ENCODE measurements around the gene WASF3. TPM values are rescaled to one million over a fixed set of nuclear protein-coding genes. Genes with fewer than 3 reads are reported as not detected.

Gene WASF3
- total and polyA plus RNA-seq, 2 experiments from 2014 or later = 9.9 to 20.7 TPM

DNA sequence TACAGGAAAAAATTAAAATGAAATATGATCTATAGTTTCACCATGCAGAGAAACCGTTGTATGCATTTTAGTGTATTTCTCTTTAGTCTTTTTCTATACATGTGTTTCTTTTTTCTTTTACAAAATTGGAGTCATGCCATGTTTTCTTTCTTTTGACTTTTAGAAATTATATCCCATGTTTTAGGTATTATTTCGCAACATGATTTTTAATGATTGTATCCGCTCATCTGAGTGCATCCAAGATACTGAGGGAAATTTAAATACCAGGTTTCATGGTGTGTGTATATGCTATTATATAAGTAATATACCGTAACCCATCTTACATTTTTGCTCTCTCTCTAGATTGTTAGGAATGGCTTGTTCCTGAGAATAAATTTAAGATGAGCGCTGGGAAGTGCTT is 120.8 kb downstream of the WASF3 start:
- H3K79me2 ChIP-seq (replicated peaks; ENCODE audit: insufficient read depth) = no peaks in the 10 kb centered on the region
- DNase-seq (ENCODE audit: low spot score) (no peak), ATAC-seq (no peak)
- no peaks in the 10 kb centered on the region for H4K20me1 ChIP-seq (replicated peaks; ENCODE audit: insufficient read depth)
- no peaks in the 10 kb centered on the region for H3F3A ChIP-seq (replicated peaks; ENCODE audit: low read depth)
- H3K9me3 Mint-ChIP-seq = no peaks in the 10 kb centered on the region
- no peak for TF ChIP-seq ZNF331 (CRISPR knock-in tag; IDR thresholded peaks at IDR 0.05; ENCODE audit: low read depth)
- TF ChIP-seq, protein P1, sequence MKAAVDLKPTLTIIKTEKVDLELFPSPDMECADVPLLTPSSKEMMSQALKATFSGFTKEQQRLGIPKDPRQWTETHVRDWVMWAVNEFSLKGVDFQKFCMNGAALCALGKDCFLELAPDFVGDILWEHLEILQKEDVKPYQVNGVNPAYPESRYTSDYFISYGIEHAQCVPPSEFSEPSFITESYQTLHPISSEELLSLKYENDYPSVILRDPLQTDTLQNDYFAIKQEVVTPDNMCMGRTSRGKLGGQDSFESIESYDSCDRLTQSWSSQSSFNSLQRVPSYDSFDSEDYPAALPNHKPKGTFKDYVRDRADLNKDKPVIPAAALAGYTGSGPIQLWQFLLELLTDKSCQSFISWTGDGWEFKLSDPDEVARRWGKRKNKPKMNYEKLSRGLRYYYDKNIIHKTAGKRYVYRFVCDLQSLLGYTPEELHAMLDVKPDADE (IDR thresholded peaks at IDR 0.05) = no peak
- TF ChIP-seq JUNB (IDR thresholded peaks at IDR 0.05; ENCODE audit: unreplicated experiment) = no peak
- TF ChIP-seq, protein P2, sequence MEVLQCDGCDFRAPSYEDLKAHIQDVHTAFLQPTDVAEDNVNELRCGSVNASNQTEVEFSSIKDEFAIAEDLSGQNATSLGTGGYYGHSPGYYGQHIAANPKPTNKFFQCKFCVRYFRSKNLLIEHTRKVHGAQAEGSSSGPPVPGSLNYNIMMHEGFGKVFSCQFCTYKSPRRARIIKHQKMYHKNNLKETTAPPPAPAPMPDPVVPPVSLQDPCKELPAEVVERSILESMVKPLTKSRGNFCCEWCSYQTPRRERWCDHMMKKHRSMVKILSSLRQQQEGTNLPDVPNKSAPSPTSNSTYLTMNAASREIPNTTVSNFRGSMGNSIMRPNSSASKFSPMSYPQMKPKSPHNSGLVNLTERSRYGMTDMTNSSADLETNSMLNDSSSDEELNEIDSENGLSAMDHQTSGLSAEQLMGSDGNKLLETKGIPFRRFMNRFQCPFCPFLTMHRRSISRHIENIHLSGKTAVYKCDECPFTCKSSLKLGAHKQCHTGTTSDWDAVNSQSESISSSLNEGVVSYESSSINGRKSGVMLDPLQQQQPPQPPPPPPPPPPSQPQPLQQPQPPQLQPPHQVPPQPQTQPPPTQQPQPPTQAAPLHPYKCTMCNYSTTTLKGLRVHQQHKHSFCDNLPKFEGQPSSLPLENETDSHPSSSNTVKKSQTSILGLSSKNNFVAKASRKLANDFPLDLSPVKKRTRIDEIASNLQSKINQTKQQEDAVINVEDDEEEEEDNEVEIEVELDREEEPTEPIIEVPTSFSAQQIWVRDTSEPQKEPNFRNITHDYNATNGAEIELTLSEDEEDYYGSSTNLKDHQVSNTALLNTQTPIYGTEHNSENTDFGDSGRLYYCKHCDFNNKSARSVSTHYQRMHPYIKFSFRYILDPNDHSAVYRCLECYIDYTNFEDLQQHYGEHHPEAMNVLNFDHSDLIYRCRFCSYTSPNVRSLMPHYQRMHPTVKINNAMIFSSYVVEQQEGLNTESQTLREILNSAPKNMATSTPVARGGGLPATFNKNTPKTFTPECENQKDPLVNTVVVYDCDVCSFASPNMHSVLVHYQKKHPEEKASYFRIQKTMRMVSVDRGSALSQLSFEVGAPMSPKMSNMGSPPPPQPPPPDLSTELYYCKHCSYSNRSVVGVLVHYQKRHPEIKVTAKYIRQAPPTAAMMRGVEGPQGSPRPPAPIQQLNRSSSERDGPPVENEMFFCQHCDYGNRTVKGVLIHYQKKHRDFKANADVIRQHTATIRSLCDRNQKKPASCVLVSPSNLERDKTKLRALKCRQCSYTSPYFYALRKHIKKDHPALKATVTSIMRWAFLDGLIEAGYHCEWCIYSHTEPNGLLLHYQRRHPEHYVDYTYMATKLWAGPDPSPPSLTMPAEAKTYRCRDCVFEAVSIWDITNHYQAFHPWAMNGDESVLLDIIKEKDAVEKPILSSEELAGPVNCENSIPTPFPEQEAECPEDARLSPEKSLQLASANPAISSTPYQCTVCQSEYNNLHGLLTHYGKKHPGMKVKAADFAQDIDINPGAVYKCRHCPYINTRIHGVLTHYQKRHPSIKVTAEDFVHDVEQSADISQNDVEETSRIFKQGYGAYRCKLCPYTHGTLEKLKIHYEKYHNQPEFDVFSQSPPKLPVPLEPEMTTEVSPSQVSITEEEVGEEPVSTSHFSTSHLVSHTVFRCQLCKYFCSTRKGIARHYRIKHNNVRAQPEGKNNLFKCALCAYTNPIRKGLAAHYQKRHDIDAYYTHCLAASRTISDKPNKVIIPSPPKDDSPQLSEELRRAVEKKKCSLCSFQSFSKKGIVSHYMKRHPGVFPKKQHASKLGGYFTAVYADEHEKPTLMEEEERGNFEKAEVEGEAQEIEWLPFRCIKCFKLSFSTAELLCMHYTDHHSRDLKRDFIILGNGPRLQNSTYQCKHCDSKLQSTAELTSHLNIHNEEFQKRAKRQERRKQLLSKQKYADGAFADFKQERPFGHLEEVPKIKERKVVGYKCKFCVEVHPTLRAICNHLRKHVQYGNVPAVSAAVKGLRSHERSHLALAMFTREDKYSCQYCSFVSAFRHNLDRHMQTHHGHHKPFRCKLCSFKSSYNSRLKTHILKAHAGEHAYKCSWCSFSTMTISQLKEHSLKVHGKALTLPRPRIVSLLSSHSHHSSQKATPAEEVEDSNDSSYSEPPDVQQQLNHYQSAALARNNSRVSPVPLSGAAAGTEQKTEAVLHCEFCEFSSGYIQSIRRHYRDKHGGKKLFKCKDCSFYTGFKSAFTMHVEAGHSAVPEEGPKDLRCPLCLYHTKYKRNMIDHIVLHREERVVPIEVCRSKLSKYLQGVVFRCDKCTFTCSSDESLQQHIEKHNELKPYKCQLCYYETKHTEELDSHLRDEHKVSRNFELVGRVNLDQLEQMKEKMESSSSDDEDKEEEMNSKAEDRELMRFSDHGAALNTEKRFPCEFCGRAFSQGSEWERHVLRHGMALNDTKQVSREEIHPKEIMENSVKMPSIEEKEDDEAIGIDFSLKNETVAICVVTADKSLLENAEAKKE (CRISPR knock-in tag; IDR thresholded peaks at IDR 0.05) = no peak
- no peak for TF ChIP-seq STAT1 (IDR thresholded peaks at IDR 0.05; ENCODE audit: unreplicated experiment)
- TF ChIP-seq, protein P3, sequence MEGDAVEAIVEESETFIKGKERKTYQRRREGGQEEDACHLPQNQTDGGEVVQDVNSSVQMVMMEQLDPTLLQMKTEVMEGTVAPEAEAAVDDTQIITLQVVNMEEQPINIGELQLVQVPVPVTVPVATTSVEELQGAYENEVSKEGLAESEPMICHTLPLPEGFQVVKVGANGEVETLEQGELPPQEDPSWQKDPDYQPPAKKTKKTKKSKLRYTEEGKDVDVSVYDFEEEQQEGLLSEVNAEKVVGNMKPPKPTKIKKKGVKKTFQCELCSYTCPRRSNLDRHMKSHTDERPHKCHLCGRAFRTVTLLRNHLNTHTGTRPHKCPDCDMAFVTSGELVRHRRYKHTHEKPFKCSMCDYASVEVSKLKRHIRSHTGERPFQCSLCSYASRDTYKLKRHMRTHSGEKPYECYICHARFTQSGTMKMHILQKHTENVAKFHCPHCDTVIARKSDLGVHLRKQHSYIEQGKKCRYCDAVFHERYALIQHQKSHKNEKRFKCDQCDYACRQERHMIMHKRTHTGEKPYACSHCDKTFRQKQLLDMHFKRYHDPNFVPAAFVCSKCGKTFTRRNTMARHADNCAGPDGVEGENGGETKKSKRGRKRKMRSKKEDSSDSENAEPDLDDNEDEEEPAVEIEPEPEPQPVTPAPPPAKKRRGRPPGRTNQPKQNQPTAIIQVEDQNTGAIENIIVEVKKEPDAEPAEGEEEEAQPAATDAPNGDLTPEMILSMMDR (conservative IDR thresholded peaks at IDR 0.05; ENCODE audit: low read depth in 2 of 2) = no peak
- TF ChIP-seq NANOG (IDR thresholded peaks at IDR 0.05; ENCODE audit: borderline replicate concordance) = no peak
- no peak for TF ChIP-seq EZH2 (IDR thresholded peaks at IDR 0.05; ENCODE audit: low read depth, unreplicated experiment)
- no peak for TF ChIP-seq CREB1 (CRISPR knock-in tag; IDR thresholded peaks at IDR 0.05; ENCODE audit: low read depth)
- no peak for TF ChIP-seq ZNF114 (CRISPR knock-in tag; IDR thresholded peaks at IDR 0.05)
- TF ChIP-seq, protein P4, sequence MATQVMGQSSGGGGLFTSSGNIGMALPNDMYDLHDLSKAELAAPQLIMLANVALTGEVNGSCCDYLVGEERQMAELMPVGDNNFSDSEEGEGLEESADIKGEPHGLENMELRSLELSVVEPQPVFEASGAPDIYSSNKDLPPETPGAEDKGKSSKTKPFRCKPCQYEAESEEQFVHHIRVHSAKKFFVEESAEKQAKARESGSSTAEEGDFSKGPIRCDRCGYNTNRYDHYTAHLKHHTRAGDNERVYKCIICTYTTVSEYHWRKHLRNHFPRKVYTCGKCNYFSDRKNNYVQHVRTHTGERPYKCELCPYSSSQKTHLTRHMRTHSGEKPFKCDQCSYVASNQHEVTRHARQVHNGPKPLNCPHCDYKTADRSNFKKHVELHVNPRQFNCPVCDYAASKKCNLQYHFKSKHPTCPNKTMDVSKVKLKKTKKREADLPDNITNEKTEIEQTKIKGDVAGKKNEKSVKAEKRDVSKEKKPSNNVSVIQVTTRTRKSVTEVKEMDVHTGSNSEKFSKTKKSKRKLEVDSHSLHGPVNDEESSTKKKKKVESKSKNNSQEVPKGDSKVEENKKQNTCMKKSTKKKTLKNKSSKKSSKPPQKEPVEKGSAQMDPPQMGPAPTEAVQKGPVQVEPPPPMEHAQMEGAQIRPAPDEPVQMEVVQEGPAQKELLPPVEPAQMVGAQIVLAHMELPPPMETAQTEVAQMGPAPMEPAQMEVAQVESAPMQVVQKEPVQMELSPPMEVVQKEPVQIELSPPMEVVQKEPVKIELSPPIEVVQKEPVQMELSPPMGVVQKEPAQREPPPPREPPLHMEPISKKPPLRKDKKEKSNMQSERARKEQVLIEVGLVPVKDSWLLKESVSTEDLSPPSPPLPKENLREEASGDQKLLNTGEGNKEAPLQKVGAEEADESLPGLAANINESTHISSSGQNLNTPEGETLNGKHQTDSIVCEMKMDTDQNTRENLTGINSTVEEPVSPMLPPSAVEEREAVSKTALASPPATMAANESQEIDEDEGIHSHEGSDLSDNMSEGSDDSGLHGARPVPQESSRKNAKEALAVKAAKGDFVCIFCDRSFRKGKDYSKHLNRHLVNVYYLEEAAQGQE (IDR thresholded peaks at IDR 0.05; ENCODE audit: unreplicated experiment) = no peak
- TF ChIP-seq EZH2phosphoT487 (IDR thresholded peaks at IDR 0.05; ENCODE audit: unreplicated experiment) = no peak
- TF ChIP-seq POLR2AphosphoS5 (IDR thresholded peaks at IDR 0.05; ENCODE audit: low read depth) = no peak
- no peak overlapping the region for H3K4me3 Mint-ChIP-seq
- no peaks in the 10 kb centered on the region for H3K36me3 ChIP-seq (ENCODE audit: insufficient read depth)
- H3K36me3 Mint-ChIP-seq (ENCODE audit: low read depth) = peaks cover 13% of the 10 kb centered on the region
- H3K4me2 ChIP-seq = no peak overlapping the region
- no peak overlapping the region for H3K4me3 ChIP-seq
- no peaks in the 10 kb centered on the region for H3K9me2 ChIP-seq (ENCODE audit: insufficient read depth)
- H3K27ac ChIP-seq (ENCODE audit: low read depth) = no peak overlapping the region
- H3K27me3 Mint-ChIP-seq (ENCODE audit: insufficient read depth, low read depth, poor library complexity) = peaks cover 4% of the 10 kb centered on the region
- peaks cover 17% of the 10 kb centered on the region for H3K4me1 ChIP-seq (ENCODE audit: insufficient read depth)
- no peaks in the 10 kb centered on the region for H3K27me3 ChIP-seq (ENCODE audit: insufficient read depth)
- H3K27ac Mint-ChIP-seq = no peak overlapping the region
- no peak overlapping the region for H2AFZ ChIP-seq
- H3K4me1 Mint-ChIP-seq = peaks cover 35% of the 10 kb centered on the region

All from GM23338 (cell line).